Tibial nerve (tissue), 4 donors: Measurements from ENCODE around the gene PTPRD.

Source experiments
- EP300 ChIP-seq, 2 donors: sonication (generic); formaldehyde crosslinking; IDR thresholded peaks; one replicate each; pipeline ENCODE4 v1.6.1; 2017; ENCODE audit warnings: antibody characterized with exemption in 2 of 2, mild to moderate bottlenecking in 1 of 2
- POLR2A ChIP-seq, 2 donors: fragments of 450-650 bp; IDR thresholded peaks; one replicate each; pipeline ENCODE4 v1.6.1; 2017; ENCODE audit warnings: antibody characterized with exemption in 2 of 2, mild to moderate bottlenecking in 2 of 2, moderate library complexity in 2 of 2
- TF ChIP-seq, protein P1 (sequence below), 5 experiments: fragments of 200-600 bp in 3 of 5; fragments of 450-650 bp in 2 of 5; sonication (generic) in 3 of 5; IDR thresholded peaks; one replicate each; pipeline ENCODE4 v1.5.1; 2016 to 2019; ENCODE audit warnings: antibody characterized with exemption in 5 of 5, mild to moderate bottlenecking in 3 of 5, moderate library complexity in 2 of 5

- TF ChIP-seq POLR2A (IDR thresholded peaks at IDR 0.05) (no peak), EP300 (IDR thresholded peaks at IDR 0.05) (no peak)
- TF ChIP-seq, protein P1, sequence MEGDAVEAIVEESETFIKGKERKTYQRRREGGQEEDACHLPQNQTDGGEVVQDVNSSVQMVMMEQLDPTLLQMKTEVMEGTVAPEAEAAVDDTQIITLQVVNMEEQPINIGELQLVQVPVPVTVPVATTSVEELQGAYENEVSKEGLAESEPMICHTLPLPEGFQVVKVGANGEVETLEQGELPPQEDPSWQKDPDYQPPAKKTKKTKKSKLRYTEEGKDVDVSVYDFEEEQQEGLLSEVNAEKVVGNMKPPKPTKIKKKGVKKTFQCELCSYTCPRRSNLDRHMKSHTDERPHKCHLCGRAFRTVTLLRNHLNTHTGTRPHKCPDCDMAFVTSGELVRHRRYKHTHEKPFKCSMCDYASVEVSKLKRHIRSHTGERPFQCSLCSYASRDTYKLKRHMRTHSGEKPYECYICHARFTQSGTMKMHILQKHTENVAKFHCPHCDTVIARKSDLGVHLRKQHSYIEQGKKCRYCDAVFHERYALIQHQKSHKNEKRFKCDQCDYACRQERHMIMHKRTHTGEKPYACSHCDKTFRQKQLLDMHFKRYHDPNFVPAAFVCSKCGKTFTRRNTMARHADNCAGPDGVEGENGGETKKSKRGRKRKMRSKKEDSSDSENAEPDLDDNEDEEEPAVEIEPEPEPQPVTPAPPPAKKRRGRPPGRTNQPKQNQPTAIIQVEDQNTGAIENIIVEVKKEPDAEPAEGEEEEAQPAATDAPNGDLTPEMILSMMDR (IDR thresholded peaks at IDR 0.05), result no peak
These were observed 2063.6 kb downstream of the PTPRD start for GRCh38 chr9:8549214-8549613.
